T-helper 2 cell (primary cell): Measurements from ENCODE around the gene C1QTNF9.
"Not testable (repeated sequence)": the region's sequence is repeated elsewhere in the genome, so short reads cannot be mapped to it uniquely, and the experiment has no call there.

Experiments used
- DNase-seq, 5 experiments: peaks; one replicate each; pipeline versions ENCODE4 v3.0.0 to v3.0.0-alpha.2; 2012 to 2022

C1QTNF9 gene

DNA sequence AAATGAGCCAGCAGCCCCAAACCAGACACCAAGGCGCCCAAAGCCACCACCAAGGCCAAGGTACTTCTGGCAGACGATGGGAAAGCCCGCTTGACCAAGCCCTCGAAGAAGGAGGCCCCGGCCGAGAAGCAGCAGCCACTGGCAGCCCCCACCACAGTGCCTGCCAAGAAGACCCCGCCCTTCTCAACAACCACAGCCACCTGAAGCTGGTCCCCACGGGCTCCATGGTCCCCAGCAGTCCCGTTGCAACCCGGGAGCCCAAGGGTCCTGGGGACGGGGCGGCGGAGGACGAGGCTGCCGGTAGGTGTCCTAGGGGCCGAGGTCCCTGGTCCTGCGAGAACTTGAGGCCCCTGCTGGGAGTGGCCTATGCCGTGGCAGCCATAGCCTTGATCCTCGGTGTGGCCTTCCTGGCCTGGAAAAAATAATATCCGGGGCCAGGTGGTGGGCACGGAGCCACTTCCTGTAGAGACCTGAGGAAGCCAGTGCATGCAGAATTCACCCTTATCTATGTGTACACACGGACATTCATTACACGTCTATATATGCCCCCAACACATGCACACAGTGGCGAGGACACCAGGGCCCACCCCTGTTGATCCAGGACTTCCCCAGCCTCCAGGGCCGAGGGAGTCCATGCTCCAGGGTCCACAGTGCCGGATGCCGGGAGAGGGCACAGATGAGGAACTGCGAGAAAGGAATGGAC is 13.8 kb downstream of the C1QTNF9 start:
- no peak for DNase-seq

DNA sequence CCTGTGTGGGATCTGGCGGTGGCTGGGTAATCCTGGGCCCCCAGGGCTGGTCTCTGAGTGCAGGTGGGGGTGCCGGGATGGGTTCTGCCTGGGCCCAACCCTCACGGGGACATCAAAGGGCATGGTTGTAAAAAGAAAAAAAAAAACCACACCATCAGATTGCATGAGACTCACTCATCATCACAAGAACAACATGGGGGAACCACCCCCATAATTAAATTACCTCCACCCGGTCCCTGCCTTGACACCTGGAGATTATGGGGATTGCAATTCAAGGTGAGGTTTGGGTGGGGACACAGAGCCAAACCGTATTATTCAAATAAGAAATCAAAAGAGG is 14.3 kb downstream of the C1QTNF9 start:
- no peak for DNase-seq

DNA sequence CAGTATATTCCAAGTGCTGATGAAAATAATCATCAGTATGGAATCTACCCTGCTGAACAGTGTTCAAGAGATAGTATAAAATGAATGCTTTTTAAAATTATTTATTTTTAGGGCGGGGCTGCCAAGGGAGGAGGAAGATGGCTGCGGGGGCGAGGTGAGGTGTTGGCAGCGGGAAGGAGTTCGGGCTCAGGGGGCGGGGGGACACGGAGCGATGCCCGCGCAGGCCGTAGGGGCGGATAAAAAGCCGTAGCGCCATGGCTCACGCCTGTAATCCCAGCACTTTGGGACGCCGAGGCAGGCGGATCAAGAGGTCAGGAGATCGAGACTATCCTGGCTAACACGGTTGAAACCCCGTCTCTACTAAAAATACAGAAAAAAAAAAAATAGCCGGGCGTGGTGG is 18.2 kb downstream of the C1QTNF9 start:
- DNase-seq: not testable (repeated sequence)

DNA sequence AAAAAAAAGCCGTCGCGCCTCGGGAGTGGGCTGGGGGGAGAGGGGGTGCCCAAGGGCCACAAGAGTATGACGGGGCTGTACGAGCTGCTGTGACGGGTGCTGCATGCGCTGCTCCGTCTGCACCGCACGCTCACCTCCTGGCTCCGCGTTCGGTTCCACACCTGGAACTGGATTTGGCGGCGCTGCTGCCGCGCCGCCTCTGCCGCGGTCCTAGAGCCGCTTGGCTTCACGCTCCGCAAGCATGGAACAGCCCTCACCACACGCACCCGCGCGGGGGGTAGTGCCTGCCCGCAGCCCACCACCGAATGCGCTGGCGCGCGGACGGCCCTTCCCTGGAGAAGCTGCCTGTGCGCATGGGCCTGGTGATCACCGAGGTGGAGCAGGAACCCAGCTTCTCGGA is 18.8 kb downstream of the C1QTNF9 start:
- DNase-seq: no peak

DNA sequence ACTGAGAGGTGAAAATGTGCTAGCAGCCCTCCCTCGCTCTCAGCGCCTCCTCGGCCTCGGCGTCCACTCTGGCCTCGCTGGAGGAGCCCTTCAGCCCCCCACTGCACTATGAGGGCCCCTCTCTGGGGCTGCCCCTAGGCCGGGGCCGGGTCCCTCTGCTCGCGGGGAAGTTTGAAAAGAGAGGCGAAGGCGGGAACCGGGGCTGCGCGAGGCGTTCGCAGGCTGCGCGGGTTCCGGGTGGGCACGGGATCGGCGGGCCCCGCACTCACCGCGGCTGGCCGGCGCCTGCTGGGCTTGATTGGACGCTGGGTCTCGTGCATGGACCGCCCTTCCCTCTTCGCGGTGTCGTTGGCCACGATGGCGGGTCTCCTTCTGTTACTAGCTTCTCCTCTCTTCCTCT is 29.3 kb downstream of the C1QTNF9 start:
- no peak for DNase-seq

DNA sequence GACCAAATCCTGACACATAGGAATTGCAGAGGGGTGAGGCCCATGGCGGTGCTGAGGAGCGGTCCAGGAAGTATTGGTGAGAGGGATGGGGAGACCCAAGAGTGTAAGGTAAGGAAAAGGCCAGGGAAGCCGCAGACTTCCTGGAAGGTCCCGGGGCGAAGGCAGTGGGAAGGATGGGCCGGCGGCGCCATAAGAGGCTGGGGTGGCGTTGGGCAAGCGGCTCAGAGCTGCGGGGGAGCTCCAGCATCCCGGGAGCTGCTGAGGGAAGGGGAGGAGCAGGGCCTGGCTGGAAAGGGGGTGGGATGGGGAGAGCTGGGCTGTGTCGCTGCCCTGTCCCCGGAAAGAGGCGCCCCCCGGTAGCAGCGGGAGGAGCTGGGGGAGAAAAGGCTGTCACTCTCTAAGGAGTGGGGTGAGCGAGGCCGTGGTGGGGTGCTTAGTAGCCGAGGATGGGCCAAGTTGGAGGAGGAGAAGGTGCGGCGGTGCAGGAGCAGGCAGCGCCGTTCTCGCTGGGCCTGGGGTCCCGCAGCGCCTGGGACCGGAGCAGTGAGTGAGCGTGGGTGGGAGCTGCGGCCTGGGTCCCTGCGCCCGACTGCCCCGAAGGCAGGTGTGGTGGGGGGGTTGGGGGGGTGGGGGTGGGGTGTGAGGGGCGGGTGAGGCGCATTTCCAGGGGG is 30.7 kb downstream of the C1QTNF9 start:
- DNase-seq: no peak

DNA sequence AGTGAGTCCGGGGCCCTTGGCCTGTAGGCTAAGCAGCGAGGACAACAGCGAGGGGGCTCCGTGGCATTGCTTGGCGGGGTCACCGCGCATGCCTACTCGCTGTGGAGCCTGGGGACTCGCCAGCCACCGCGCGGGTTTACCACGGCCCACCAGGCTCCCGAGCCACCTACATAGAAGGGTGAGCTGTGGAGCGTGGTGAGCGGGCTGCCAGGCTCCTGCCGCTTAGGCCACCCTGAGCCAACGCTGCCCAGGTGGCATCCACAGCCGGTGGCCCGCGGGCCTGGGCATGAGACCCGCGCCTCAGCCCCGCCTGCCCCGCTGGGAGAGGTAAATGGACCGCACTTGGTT is 31.2 kb downstream of the C1QTNF9 start:
- DNase-seq: no peak

DNA sequence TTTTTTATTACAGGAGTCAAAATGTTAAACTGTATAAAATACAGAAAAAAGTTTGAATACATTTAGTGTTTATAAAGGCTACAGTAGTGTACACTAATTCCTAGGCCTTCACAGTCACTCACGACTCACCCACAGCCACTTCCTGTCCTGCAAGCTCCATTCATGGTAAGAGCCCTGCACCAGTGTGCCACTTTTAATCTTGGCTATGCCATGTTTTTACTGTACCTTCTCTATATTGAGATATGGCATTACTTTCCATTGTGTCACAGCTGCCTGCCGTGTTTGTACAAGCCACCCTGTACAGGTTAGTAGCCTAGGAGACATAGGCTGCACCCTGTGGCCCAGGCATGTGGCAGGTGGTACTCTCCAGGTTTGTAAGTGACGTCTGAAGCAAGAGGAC is 32.1 kb downstream of the C1QTNF9 start:
- DNase-seq: peak in 1 of 5 experiments; percentile 22

DNA sequence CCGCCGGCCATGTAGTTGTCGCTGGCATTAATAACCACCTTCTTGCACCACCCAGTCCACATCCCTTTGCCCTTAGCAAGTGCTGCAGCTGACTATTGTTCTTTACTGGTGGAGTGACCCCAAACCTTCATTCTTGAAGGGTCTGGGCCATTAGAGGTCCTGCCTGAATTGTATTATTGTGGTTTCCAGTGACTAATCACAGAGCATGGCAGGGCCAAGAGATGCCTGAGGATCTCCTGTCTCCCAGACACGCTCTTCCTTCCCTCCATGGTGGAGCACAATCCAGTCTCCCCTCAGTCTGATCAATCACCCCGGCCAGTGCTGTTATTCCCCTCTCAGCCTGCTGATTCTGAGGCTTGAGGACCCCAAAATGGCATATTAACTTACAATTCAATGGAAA is 39.0 kb downstream of the C1QTNF9 start:
- no peak for DNase-seq

DNA sequence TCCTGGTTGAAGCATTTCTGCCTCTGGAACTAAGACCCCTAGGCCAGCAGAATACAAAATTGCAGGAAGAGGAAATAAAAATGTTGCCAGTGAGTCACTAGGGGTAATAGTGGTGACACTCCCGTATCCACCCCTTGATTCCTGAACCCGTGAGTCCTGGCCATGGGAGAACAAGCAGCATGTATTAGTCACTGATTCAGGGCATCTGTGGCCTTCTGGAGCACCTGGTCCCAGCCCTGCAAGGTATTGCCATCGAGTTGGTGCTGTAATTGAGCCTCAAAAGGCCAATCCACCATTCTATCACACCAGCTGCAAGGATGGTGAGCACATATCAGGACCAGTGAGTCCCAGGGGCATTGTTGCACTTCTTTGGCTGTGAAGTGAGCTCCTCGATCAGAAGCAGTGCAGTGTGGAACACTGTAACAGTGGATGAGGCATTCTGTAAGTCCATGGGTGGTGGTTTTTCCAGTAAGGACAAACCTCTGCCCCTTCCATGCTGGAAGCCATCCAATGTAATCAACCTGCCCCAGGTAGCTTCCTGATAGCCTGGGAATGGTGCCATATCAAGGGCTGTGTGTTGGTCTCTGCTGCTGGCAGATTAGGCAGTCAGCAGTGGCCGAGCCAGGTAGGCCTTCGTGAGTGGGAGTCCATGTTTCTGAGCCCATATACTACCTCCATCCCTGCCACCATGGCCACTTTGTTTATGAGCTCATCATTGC is 39.6 kb downstream of the C1QTNF9 start:
- no peak for DNase-seq

DNA sequence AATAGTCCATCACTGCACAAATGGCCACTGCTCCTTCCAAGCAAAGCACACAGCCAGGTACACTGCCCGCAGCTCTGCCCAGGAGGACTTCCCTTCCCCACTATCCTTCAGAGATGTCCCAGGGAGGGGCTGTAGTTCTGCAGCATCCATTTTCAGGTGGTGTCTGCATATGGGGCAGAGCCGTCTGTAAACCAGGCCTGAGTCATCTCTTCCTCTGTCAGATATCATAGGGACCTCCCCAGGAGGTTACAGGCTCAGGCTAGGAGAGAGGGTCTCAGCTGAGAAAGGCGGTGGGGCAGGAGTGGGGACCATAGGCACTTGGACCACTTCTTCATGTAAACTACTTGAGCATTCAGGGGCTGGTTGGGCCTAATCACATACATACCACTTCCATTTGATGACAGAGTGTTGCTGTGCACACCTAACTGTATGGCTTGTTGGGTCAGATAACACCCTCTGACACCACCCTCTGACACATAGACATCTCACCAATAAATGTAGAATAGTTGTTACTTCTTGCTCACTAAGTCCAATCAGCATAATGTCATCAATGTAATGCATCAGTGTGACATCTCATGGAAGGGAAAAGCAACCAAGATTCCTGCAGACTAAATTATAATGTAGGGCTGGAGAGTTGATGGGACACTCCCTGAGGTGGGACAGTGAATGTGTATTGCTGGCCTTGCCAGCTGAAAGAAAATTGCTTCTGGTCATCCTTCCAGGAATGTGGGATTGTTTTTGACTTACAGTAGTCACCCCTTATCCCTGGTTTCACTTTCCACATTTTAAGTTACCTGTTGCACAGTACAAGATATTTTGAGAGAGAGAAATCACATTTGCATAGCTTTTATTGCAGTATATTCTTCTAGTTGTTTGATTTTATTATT is 40.6 kb downstream of the C1QTNF9 start:
- not testable (repeated sequence) for DNase-seq

DNA sequence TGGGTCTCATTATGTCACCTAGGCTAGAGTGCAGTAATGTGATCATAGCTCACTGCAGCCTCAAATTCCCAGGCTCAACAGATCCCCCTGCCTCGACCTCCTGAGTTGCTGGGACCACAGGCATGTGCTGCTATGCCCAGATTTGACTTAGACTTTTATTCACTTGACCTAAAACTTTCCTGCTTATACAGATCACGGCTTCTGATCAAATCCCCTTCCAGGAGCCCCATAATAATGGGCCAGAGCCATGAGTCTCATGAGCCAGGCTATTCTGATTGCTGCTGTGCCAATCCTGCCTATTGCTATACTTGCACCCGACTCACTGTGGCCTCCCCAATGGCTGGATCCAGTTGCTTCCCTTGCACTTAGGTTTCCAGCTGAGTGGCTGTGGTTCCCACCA is 42.0 kb downstream of the C1QTNF9 start:
- no peak for DNase-seq

DNA sequence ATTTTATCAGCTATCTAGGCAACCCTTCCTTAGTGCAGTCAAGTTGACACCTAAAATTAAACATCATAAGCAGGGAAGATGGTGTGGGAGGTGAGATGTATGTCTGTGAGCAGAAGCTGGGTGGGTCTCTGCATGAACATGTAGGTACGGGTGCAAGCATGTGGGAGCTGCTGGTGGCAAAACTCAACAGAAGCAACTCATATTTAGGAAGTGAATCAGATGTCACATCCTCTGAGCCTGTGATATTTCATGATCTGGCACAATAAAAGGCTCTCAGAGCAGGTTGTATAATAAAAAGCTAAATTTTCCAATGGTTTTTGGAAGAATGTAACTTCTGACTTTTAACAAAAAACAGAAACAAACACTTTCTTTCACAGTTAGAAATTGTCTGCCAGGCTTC is 44.4 kb downstream of the C1QTNF9 start:
- DNase-seq: no peak

DNA sequence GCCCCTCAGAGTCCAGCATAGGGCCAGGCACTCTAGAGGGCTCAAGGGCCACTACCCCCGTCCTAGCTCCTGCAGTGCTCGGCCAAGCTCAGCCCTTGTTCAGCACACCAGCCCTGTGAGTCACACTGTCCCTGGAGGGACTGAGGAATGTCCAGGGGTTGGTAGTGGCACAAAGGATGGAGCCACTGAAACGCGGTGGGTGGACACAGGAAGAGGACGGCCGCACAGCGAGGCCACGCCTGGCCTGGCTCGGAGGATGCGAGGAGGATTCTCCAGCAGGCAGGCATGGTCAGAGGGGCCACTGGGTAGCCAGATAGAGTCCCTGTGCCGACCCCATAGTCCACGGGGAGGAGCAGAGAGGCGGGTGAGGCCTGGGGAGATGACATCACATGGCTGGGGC is 45.7 kb downstream of the C1QTNF9 start:
- DNase-seq: no peak

DNA sequence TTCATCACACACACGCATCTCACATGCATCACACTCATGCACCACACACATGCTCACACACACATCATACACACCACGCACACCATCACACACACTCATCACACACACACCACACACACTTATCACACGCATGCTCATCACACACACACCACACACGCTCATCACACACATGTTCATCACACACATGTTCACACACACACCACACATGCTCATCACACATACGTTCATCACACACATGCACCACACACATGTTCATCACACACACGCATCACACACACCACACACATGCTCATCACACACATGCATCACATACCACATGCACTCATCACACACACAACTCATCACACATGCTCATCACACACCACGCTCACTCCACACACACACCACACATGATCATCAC is 46.9 kb downstream of the C1QTNF9 start:
- no peak for DNase-seq

DNA sequence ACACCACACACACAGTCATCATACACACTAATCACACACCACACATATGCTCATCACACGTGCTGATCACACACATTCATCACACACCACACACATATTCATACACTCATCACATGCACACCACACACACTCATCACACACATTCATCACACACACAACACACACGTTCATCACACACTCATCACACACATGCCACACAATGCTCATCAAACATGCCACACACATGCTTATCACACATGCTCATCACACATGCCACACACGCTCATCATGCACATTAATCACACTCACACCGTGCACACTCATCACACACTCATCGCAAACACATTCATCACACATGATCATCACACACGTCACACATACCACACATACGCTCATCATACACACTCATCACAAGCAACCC is 47.5 kb downstream of the C1QTNF9 start:
- peak in 1 of 5 experiments; percentile 1 for DNase-seq

DNA sequence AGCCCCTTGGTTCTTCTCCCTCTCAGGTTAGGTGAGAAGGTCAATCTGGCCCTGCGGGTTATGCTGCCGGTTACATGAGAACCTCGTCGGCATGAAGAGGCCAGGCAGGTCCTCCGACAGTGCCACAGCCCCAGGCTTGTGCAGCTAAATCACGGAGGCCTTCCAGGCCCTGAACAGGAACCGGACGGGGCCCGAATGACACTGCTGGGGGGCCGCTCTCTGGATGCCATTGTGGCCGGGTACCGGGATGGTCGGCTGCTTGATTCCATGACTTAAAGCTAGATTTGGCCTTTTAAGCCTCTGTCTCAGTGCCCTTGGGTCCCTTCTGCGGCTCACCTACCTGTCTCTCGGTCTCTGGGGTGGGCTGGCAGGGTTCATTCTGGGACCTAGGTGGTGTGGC is 48.4 kb downstream of the C1QTNF9 start:
- DNase-seq: no peak

DNA sequence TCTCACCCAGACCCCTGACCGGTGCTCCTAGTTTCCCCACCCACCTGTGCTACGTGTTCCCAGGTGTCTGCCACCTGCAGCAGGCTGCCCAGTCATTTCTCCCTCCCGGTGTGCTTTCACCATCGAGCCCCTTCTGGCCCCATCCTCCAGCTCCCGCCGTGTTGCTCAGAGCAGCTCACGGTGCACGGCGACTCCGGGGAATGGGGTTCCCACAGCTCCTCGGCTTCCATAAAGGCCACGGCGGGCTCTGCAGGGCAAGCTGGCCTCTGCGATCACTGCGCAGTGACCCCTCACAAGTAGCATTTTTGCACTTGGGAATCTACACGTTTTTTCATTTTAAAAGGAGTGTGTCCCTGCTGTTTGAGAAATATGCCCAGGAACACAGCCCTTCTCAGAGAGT is 49.5 kb downstream of the C1QTNF9 start:
- not testable (repeated sequence) for DNase-seq

DNA sequence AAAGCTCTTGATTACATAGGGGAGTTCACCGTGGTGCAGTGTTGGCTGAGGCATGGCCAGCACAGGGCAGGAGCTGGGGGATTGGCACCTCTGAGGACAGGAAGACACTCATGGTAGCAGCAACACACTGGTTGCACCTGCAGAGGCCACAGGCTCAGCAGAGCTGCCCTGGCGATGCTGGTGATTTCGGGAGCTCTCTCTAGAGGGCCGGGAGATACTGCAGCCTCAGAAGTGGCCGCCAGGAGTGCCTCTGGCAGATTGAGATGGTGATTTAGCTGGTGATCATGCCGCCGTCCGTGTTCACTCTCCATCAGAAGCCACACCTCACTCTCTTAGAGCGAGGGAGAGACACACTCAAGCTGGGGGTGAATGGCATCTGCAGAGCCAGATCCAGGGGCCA is 49.9 kb downstream of the C1QTNF9 start:
- not testable (repeated sequence) for DNase-seq

DNA sequence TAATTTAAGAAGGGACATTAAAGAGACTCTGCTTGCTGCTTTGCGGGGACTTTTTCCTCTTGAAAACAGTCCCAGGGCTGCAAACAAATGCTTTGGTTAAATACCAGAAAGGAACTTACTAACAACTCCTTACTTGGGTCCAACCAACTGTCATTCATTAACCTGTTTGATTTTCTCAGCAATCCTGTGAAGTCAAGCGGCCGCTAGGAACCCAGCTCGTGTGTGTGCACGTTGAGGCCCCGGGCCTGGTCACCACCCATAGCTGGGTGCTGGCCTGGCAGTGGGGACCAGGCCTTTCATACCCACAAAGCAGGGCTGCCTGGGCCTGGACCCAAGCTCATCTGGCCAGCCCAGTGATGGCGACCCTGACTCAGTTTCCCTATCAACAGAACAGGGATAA is 50.7 kb downstream of the C1QTNF9 start:
- DNase-seq: no peak

DNA sequence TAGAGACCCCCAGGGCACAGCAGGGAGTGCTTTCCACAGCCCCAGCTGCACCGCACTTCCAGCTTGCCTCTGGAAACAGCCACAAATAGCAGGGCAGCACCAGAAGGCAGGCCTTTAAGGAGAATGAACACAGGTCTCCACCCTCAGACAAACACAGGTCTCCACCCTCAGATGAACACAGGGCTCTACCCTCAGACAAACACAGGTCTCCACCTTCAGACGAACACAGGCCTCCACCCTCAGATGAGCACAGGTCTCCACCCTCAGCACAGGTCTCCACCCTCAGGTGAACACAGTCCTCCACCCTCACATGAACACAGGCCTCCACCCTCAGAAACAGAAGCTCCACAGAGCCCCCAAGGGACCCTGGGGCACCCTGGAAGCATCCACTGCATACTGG is 51.7 kb downstream of the C1QTNF9 start:
- DNase-seq: no peak

DNA sequence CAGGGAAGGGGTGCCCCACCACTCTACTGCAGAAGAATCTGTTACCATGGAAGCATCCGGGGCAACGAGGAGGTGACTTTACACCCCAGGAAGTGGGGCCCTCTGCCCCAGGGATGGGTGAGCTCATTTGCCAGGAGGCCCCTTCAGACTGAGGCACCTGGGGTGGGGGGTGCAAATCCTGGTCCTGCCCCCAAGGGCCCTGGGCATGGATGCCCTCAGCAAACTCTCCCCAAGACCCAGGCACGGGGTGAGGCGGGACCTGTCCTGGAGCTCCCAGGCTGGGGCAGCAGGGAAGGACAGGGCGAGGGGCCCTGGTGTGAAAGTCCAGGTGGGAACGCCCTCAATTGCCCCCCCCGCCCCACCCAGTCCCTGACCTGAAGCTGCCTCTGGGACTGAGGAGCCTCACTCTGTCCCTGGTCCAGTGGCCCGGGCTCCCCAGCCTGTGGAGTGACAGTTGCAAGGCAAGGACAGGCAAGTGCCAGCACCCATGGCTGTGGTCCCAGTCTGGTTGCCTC is 52.5 kb downstream of the C1QTNF9 start:
- DNase-seq: no peak

DNA sequence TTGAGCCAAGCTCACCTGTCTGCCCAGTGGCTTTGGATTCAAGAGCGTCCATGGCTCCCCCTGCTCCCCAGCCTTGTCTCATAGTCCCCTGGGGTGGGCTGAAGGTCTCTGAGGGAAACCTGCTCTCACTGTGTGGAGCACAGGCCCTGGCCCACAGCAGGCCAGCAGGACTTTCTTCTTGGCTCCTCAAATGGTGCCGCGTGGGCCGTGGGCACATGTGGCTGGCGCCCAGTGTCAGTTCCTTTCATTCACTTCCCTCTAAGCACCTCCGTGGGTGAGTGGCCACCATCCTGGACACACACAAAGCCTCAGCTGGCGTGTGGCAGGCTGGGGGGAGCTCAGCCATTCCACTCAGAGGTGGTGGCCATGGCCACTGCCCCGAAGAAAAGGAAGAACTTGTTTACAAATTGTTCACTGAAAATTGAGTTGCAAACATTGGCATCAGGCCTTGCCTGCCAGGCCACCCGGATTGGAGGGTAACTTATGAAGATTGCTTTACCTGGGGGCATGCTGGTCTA is 53.1 kb downstream of the C1QTNF9 start:
- DNase-seq: no peak
